Putamen (tissue), 1 donor: ENCODE results near the gene LIMA1.

ENCODE experiments used
- DNase-seq: peaks from one replicate; pipeline ENCODE4 v3.0.0-alpha.2; 2016; ENCODE audit warnings: low spot score

LIMA1 gene

DNA sequence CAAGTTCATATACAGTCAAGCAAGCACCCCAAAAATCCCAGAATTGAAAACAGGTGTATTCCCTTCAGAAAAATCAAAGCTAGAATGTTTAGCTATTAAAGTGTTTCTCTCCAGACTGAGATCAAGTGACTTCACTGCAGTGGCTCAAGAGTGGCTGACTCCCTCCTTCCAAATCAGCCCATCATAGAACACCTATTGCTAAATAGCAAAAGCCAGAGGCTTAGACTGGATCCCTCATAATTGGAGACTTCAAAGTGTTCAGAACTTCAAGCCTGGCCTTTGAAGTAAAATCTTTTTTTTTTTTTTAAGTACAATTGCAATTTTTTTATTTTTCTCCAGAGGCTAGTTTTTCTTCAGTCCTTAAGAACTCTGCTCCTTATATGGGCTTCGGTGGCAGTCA, 66.1 kb downstream of the LIMA1 start:
- no peak for DNase-seq

DNA sequence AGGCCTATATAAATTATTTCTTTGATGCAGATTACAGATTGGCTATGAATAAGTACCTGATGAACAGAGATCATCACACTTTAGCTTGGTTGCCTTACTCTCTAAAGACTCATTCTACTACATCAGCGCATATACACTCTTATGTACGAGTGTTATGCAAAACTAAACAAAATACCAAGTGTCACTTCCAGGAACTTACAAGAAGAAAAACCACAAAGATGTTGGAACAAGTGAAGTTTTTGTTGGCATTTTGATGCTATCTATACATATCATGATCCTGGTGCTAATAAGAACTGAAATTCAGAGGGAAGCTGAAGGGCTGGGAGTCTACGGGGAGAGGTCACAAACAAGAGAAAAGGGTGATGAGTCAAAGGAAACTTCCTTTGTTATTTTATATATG, 68.3 kb downstream of the LIMA1 start:
- DNase-seq: no peak

DNA sequence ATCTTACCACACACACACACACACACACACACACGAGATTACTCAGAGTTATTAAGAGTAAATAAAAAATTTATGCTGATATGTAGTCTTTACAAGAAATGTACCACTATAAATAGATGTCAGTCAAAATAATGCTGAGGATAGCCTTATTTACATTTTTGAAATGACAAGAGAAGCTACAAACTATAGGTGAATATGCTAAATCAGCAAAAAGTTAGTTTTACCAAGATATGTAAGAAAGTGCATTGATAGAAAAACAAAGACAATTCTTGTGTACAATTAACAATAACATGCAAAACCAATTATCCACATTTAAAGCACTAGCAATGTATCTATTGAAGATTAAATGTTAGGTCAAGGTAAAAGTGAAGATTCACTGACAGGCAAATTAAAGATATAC, 69.3 kb downstream of the LIMA1 start:
- DNase-seq: no peak

DNA sequence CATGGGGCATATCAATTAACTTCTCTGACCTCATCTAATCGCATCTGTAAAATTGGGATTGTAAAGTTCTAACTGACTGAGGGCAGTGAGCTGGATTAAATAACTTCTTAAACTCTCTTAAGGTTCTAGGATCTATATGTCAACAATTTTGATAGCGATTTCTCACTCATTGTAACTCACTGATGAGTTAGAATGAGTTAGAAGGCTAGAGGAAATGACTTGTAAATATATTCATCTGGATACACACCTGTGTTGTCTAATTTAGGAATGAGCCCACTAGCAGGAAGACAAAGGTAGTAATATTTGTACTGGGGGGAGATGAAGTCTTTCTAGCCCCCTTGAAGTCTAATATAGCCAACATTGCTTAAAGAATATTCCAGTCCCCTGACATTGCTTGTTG, 69.9 kb downstream of the LIMA1 start:
- DNase-seq: no peak

DNA sequence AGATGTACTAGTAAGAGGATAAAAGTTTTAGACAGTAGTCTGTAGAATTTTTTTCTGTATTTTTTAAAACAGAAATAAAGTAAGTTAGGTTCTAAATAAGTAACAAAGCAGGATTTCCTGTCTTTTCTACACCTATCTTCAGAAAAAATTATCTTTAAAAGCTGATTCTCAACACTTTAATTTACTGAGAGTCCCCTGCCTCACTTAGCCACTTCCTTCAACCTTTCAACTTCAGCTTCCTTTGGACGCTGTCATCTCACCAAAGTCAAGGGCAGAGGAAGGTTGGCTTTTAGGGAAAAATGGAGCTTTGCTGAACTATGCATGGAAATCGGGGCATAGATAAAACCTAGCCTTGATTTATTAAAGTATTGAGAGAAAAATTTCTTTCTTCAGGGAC, 71.3 kb downstream of the LIMA1 start:
- no peak for DNase-seq

DNA sequence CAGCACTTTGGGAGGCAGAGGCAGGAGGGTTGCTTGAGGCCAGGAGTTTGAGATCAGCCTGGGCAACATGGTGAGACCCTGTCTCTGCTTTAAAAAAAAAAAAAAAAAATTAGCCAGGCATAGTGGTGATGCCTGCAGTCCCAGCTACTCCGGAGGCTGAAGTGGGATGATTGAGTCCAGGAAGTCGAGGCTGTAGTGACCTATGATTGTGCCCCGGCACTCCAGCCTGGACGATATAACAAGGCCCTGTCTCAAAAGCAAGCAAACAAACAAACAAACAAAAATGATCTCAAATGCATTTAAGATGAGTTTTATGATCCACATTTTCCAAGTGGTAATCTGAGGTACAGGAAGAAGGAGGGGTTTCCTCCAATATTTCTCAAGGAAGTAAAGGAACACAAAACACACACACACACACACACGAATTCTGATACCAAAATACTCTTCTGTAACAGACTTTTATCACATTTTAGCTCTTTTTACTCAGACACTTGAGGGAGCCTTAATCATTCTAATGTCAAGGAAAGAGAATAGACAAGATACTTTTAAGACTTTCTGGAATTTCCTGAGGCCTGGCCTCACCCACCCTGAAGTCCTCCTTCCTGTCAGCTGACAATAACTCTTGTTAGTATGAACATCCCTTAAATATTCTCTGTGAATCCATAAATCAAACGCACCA, 71.8 kb downstream of the LIMA1 start:
- DNase-seq: no peak

DNA sequence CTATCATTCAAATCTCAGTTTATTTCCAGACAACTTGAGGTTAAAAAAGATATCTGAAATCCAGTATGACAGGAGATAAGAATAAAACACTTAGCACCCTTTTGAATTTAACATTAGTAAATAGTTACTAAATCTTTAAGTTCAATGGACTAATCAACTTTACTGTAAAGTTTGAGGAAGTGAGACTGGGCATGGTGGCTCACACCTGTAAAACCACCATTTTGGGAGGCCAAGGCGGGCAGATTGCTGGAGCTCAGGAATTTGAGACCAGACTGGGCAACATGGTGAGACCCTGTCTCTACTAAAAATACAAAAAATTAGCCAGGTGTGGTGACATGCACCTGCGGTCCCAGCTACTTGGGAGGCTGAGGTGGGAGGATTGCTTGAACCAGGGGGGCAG, 75.9 kb downstream of the LIMA1 start:
- DNase-seq: no peak

DNA sequence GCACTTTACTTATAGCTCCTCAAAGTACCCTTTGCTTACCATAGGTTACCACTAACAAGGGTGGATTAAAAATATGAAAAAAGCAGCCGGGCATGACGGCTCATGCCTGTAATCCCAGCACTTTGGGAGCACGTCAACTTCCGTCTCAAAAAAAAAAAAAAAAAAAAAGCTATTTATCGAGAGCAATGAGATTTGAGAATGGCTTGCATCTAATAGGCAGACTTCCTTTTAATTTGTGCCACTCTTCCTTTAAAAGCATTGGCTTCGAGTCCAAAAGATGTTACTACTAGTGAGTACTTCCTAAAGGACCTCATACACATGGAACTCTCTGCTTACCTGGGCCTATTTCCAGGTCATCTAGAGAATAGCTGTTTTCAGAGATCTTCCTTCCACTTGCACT, 77.7 kb downstream of the LIMA1 start:
- no peak for DNase-seq

DNA sequence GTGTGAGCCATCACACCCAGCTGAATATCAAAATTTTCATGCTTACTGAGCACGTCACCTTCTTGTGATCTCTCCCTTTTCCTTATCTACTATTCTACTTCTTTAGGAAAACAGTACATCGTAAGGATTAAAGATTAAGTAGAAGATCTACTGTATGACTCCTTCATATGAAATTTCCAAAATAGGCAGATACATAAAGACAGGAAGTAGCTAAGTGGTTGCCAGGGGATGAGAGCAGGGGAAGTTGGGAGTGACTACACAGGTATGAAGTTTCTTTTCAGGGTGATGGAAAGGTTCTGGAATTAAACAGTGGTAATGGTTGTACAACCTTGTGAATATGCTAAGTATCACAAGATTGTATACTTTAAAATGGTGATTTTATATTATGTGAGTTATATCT, 79.6 kb downstream of the LIMA1 start:
- DNase-seq: no peak

DNA sequence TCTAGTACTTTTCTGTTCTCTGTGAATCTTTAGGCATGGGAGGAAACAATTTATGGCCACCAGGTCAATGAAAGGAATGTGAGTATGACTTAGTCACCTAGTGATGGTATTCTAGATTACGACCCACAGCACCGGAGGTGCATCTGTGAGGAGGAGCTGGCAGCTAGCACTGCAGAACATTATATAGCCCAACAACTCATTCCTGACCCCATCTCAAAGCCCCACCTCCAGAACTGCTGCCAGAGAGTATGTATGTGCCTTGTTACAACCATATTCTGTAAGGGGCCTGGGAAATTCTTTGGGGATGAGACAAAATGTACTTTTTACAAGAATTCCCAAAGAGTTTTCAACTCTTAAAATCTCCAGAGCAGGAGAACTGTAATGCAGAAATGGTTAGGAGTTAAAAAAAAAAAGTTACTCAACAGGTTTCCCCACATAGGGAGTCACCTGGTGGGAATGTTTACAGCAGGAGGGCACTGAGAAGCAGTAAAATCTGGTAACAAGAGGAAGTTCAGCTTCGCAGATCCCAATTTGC, 81.3 kb downstream of the LIMA1 start:
- DNase-seq: no peak

DNA sequence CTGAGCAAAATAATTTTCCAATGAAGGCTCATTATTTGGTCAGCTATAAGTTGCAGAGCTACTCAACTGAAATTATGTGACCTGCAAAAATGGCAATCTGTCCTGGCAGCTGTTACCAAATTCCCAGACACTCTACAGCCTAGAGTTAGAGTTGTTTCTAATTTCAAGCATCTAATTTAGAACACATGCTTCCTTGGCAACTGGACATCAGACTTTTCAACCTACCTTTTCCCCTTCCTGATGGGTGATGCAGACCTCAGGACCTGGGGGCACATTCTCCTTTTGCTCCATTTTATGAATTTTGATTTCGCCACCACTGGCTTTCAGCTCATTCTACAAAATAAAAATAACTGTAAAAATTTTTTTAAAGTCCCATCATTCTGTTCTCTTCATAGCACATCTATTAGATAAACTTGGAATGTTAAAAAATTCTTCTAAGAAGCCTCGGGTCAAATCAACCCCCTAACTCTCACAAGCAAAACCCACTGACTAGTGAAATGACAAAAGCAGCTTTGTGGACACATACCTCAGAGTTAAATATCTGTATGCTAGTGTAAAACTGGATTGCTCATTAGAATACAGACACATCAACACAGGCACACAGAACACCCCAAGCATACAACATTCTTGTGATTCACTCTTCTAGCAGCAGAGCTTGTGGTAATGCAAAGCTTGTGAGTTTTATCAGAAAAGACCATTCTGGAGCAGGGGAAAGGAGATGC, 82.6 kb downstream of the LIMA1 start:
- DNase-seq: no peak

DNA sequence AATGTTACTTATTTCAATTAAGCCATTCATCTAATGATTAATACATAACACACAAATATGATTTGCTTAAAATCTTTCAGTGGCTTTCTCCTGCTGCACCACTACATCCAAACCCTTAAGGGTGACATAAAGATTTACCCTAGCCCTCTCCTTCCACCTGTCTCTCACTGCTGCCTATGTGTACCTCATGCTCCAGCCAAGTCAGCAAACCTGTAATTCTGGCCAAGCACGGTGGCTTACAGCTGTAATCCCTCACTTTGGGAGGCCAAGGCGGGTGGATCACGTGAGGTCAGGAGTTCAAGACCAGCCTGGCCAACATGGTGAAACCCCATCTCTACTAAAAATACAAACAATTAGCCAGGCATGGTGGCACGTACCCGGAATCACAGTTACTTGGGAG, 84.5 kb downstream of the LIMA1 start:
- no peak for DNase-seq

DNA sequence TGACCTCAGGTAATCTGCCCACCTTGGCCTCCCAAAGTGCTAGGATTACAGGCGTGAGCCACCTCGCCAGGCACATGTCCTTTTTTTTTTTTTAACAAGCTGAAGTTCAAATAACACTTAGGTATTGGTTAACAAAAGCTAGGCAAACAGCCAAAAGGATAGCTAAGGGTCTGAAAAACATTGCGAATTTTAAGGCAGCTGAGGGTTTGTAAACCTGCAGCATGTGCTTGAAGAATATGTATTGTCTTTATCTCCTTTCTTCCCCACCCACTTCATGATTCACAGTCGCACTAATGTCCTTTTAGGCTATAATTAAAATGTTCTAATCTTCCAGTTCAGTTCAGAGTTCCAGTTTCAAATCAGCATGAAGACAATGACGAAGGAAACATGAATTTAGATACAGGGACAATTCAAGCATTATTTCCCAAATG, 86.0 kb downstream of the LIMA1 start:
- DNase-seq: no peak

DNA sequence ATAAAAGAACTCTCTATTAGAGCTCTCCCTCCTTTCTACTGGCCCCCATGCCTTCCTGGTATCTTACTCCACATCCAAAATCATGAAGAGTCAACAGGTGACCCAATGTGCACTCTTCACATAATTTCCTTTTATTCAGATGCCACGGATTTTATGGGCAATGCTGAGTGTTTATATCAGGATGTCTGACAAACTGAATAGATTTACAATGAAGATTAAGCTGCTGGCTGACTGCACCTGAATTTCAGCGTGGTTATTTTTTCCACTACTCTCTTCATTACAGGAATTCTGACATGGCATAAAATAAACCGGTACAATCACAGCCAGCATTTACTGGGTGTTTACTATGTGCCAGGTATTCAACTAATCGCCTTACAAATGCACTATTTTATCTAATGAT, 86.8 kb downstream of the LIMA1 start:
- no peak for DNase-seq

DNA sequence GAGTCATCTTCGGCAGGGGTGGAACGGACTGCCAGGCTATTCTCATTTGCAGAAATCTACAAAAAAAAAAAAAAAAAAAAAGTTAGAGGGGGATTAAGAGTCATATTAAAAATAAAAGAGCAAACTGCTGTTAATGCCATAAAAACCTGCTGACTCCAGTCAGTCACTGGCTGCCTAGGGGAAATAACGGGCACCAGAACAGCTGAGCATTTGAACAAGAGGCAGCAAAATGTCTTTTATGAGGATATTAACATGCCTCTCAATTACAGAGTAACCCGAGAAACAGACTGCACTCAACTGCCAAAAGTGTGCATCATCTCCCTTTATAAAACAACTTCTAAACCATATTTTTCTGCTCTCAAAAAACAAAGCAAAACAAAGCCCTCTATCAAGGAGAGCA, 87.5 kb downstream of the LIMA1 start:
- DNase-seq: no peak

DNA sequence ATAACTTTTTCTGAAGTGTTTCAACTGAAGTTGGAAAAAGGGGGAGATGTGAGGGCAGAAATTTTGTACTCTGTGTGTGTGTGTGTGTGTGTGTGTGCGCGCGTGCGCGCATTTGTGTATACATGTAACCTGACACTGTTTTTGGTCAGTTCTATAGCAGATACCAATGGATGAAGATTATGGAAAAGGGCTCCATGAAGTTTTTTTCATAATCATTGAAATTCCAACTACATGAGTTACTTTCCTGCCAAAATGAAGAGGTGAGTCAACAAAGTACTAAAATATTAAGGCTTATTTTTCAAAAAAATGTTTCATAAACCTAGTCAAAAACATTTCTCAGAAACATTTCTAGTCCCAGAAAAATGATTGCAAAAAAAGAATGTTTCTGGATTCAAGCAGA, 90.4 kb downstream of the LIMA1 start:
- no peak for DNase-seq

DNA sequence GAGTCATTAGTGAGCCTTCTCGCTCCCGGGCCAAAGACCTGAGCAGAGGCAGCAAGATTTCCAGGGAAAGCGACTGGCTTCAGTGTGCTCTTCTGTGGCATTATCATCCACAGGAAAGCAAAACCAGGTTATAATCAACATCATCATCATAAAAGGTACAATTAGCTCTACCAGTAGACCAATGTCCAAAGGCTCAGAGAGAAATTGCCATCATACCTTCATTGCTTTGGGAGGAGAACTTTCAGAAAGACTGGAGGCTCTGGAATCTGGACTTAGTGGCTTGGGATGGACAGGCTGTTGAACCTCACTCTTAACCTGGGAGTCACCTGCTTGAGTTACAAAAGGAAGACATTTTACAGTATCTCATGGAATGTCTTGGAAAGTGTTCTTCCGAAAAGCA, 91.1 kb downstream of the LIMA1 start:
- no peak for DNase-seq

DNA sequence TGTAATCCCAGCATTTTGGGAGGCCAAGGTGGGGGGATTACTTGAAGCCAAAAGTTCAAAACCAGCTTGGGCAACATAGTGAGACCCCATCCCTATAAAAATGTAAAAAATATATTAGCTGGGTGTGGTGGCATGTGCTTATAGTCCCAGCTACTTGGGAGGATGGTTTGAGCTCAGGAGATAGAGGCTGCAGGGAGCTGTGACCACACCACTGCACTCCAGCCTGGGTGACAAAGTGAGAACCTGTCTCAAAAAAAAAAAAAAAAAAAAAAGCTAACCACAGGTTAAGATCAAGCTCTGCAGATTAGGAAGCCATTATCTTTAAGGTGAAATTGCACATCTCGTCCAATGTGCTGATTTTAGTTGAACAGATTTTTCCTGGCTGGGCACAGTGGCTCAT, 92.5 kb downstream of the LIMA1 start:
- DNase-seq: no peak

DNA sequence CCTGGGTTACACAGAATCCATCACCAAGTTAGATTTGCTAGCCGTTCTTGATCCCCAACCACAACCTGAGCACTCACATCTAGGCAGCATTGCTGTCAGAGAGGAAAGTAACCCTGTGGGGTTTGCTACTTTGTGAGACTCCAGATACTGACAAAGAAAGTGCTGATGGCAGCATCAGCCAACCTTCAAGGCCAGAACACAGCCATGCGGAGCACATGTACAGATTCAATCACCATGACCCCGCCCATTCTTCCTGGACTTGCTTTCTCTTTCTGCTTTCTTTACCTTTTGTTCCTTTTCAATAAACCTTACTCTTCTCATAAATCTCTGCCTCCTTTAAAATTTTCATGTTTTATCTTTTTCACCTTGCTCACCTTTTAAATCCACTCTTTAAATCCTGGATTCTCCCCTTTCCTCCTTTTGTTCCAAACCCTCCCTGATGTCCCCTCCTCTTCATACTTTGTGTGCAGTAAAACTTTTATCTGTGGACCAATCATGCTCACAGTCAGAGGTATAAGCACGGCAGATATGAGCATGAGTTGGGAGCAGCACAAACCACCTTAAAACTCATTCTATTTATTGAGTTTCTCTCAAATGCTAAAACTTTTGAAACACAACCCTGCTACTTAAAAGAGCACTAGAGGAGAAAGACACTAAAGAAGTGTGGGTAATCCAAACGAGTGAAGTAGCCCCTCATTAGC, 94.3 kb downstream of the LIMA1 start:
- no peak for DNase-seq

DNA sequence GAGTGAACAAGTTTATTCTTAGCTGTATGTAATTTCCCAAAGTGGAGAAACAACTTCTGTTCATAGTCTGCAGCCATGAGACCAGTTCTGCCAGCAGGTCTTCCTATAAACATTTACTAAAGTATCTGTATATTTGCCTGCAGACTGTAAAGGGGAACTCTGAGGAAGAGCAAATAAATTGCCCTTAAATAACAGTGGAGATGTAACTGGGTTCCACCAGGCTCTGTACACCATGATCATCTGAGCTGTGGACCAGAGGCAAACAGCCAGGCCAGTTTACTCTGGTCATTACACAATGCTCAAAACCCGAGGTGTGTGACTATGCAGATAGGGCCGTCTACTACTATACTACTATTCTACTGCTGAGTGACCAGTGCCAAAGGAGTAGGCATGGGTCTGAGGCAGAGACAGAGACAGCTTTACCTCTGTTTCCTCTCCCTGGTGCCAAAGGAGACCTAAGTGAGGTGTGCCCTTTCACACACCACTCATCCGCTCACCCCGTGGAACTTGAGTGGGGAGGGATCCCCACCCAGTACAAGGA, 95.0 kb downstream of the LIMA1 start:
- DNase-seq: no peak

DNA sequence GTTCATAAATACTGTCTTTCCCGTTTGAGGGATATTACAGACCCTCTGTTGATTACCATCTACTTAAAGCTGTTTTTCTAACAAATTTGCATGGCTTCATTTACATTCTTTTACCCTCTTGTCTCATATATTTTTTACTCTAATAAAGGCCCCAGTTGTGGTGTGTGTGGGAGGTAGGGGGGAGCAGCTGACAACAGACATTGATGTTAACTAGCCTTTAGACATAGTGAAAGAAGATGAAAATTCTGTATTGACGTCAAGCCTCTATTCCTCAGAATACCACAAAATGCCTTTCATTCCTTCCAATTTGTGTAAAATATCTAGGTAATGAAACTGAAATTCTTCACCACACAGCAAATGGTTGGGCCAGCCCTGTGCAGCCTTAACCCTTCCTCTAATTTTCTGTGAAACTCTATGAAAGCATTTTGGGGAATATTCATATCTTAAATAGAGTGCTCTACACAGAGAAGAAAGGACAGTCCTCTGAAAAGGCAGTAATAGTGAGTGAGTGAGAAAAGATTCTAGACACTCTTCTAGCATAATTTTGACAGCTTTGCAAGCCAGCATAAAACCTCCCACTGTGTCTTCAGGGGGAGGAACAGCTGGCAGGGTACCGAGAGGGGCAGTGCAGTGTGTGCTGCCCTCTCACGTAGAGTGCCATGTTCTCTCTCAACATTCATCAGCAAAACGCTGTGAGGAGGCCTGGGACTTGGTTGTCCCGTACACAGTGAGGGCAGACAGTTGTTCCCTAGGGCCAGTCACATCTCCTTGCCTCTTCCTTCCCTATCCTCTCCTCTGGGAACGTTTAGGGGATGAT, 96.0 kb downstream of the LIMA1 start:
- DNase-seq: no peak

DNA sequence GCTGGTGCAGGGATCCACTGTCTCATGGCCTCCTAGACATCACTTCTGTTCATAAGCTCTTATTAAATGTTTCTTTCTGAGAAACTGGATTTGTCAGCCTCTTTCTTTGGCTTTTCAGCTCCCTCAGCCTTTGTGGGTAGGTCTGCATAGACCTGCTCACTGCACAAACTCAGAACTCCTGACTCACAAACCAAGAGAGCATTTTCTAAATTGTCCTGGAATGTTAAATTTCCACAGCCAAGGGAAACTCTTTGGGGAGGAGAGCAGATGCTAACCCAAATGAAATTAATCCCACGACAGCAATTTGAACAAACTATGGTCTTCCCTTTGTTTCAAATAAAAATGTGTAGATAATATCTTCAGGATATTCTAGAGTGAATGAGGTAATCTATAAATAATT, 96.6 kb downstream of the LIMA1 start:
- no peak for DNase-seq
